Measurements from ENCODE around the gene TAS2R60. TPM values are rescaled to one million over a fixed set of nuclear protein-coding genes. Genes with fewer than 3 reads are reported as not detected.

The TAS2R60 gene
- total and polyA plus RNA-seq, 9 of the 15 experiments (the other 6 are each of a cell fraction or from before 2014, with no cell fraction given) = 0.08 TPM; not detected in 8

DNA sequence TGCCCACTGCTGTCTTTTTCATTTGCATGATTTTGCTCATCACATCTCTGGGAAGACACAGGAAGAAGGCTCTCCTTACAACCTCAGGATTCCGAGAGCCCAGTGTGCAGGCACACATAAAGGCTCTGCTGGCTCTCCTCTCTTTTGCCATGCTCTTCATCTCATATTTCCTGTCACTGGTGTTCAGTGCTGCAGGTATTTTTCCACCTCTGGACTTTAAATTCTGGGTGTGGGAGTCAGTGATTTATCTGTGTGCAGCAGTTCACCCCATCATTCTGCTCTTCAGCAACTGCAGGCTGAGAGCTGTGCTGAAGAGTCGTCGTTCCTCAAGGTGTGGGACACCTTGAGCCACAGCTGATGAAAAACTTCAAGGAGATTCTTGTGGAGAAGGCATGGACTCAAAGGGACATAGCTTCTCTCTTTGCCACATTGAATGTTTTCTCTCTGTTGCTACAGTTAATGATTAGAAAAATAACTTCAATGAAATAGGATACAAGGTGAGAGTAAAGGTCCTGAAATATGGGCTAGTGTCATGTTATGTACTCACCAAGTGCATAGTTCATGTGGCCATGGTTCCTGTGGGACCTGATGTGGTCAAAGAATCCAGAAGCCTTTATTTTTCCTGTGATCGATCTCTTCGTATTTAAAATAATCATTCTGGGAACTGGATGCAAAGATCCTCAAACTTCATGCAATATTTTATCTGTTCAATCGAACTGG is 970 bp downstream of the TAS2R60 start:
- no TSS peak for BruUV-seq (replicated peaks)
- no peak overlapping the region for H2AFZ ChIP-seq (ENCODE audit: low read depth, low read length)
- in situ Hi-C loops (cut with MboI) = no loop called here
- ChIA-PET POLR2A (interaction anchor here (1.0 kb wide), 1 partner anchor 10 kb away, joined by 3 read pairs; no protein-coding TSS in a partner anchor), CTCF (ENCODE audit: low intra/inter-chr PET ratio) (no interaction called here)
- DNase-seq (ENCODE audit: extremely low read depth in 1 of 4, low spot score in 3 of 4) (no peak), FAIRE-seq (no peak), ATAC-seq (no peak)
- H3K4me2 ChIP-seq (ENCODE audit: insufficient read depth, low read length) = no peak overlapping the region
- no peak overlapping the region for H3K27ac ChIP-seq (ENCODE audit: extremely low read depth, low read depth, low read length)
- no peak overlapping the region for H3K4me3 ChIP-seq
- H3K79me2 ChIP-seq (ENCODE audit: control insufficient read depth, insufficient read depth, low read length) = no peaks in the 10 kb centered on the region
- H3K36me3 ChIP-seq (ENCODE audit: control insufficient read depth, insufficient read depth, low read length) = no peaks in the 10 kb centered on the region
- 4% methylated on average over 6 of the region's 6 CpGs for WGBS (ENCODE audit: insufficient coverage, low coverage, missing lambda C conversion rate)
- no peaks in the 10 kb centered on the region for H3K9me3 ChIP-seq (replicated peaks; ENCODE audit: control insufficient read depth, insufficient read depth, low read depth, low read length)
- peaks cover 21 to 27% of the 10 kb centered on the region in 2 experiments; a peak in 4 of 5 replicates for H3K27me3 ChIP-seq (ENCODE audit: control insufficient read depth in 2 of 2, insufficient read depth in 2 of 2, low read length in 2 of 2)
- no peak for TF ChIP-seq ZBTB1 (CRISPR knock-in tag; IDR thresholded peaks at IDR 0.05; ENCODE audit: borderline replicate concordance, low read depth)
- TF ChIP-seq PHB2 (IDR thresholded peaks at IDR 0.05; ENCODE audit: low read depth) = no peak
- TF ChIP-seq PTBP1 (IDR thresholded peaks at IDR 0.05; ENCODE audit: low read depth, low read length) = no peak
- TF ChIP-seq, protein P1, sequence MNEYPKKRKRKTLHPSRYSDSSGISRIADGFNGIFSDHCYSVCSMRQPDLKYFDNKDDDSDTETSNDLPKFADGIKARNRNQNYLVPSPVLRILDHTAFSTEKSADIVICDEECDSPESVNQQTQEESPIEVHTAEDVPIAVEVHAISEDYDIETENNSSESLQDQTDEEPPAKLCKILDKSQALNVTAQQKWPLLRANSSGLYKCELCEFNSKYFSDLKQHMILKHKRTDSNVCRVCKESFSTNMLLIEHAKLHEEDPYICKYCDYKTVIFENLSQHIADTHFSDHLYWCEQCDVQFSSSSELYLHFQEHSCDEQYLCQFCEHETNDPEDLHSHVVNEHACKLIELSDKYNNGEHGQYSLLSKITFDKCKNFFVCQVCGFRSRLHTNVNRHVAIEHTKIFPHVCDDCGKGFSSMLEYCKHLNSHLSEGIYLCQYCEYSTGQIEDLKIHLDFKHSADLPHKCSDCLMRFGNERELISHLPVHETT (CRISPR knock-in tag; conservative IDR thresholded peaks at IDR 0.05 in 1 of 2, IDR thresholded peaks at IDR 0.05 in 1 of 2) = no peak
- no peak for TF ChIP-seq ZNF232 (CRISPR knock-in tag; IDR thresholded peaks at IDR 0.05)
- TF ChIP-seq, protein P2, sequence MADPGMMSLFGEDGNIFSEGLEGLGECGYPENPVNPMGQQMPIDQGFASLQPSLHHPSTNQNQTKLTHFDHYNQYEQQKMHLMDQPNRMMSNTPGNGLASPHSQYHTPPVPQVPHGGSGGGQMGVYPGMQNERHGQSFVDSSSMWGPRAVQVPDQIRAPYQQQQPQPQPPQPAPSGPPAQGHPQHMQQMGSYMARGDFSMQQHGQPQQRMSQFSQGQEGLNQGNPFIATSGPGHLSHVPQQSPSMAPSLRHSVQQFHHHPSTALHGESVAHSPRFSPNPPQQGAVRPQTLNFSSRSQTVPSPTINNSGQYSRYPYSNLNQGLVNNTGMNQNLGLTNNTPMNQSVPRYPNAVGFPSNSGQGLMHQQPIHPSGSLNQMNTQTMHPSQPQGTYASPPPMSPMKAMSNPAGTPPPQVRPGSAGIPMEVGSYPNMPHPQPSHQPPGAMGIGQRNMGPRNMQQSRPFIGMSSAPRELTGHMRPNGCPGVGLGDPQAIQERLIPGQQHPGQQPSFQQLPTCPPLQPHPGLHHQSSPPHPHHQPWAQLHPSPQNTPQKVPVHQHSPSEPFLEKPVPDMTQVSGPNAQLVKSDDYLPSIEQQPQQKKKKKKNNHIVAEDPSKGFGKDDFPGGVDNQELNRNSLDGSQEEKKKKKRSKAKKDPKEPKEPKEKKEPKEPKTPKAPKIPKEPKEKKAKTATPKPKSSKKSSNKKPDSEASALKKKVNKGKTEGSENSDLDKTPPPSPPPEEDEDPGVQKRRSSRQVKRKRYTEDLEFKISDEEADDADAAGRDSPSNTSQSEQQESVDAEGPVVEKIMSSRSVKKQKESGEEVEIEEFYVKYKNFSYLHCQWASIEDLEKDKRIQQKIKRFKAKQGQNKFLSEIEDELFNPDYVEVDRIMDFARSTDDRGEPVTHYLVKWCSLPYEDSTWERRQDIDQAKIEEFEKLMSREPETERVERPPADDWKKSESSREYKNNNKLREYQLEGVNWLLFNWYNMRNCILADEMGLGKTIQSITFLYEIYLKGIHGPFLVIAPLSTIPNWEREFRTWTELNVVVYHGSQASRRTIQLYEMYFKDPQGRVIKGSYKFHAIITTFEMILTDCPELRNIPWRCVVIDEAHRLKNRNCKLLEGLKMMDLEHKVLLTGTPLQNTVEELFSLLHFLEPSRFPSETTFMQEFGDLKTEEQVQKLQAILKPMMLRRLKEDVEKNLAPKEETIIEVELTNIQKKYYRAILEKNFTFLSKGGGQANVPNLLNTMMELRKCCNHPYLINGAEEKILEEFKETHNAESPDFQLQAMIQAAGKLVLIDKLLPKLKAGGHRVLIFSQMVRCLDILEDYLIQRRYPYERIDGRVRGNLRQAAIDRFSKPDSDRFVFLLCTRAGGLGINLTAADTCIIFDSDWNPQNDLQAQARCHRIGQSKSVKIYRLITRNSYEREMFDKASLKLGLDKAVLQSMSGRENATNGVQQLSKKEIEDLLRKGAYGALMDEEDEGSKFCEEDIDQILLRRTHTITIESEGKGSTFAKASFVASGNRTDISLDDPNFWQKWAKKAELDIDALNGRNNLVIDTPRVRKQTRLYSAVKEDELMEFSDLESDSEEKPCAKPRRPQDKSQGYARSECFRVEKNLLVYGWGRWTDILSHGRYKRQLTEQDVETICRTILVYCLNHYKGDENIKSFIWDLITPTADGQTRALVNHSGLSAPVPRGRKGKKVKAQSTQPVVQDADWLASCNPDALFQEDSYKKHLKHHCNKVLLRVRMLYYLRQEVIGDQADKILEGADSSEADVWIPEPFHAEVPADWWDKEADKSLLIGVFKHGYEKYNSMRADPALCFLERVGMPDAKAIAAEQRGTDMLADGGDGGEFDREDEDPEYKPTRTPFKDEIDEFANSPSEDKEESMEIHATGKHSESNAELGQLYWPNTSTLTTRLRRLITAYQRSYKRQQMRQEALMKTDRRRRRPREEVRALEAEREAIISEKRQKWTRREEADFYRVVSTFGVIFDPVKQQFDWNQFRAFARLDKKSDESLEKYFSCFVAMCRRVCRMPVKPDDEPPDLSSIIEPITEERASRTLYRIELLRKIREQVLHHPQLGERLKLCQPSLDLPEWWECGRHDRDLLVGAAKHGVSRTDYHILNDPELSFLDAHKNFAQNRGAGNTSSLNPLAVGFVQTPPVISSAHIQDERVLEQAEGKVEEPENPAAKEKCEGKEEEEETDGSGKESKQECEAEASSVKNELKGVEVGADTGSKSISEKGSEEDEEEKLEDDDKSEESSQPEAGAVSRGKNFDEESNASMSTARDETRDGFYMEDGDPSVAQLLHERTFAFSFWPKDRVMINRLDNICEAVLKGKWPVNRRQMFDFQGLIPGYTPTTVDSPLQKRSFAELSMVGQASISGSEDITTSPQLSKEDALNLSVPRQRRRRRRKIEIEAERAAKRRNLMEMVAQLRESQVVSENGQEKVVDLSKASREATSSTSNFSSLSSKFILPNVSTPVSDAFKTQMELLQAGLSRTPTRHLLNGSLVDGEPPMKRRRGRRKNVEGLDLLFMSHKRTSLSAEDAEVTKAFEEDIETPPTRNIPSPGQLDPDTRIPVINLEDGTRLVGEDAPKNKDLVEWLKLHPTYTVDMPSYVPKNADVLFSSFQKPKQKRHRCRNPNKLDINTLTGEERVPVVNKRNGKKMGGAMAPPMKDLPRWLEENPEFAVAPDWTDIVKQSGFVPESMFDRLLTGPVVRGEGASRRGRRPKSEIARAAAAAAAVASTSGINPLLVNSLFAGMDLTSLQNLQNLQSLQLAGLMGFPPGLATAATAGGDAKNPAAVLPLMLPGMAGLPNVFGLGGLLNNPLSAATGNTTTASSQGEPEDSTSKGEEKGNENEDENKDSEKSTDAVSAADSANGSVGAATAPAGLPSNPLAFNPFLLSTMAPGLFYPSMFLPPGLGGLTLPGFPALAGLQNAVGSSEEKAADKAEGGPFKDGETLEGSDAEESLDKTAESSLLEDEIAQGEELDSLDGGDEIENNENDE (IDR thresholded peaks at IDR 0.05; ENCODE audit: low read depth, low read length) = no peak
- TF ChIP-seq MCM3 (IDR thresholded peaks at IDR 0.05) = no peak
- TF ChIP-seq BCL6 (CRISPR knock-in tag; IDR thresholded peaks at IDR 0.05) = no peak
- no peak for TF ChIP-seq ZFP30 (CRISPR knock-in tag; IDR thresholded peaks at IDR 0.05; ENCODE audit: borderline replicate concordance)
- H4K20me1 ChIP-seq (replicated peaks; ENCODE audit: control insufficient read depth, insufficient read depth, low read length) = no peaks in the 10 kb centered on the region
- H3K9me1 ChIP-seq (ENCODE audit: control insufficient read depth, insufficient read depth, low read length) = no peaks in the 10 kb centered on the region
- no peak overlapping the region for H3K9ac ChIP-seq (ENCODE audit: insufficient read depth in 1 of 2, low read depth in 2 of 2, low read length in 2 of 2)
- intact Hi-C loops (cut with micrococcal nuclease) = no loop called here
- H3K4me1 ChIP-seq (replicated peaks in 1 of 2; ENCODE audit: control insufficient read depth in 2 of 2, insufficient read depth in 2 of 2, low read length in 2 of 2) = no peaks in the 10 kb centered on the region; a peak in 1 of 5 replicates
